NB4 (cell line): ENCODE measurements around the gene GFAP.

Experiments used
- MYC ChIP-seq: IDR thresholded peaks from 2 replicates; pipeline ENCODE4 v1.6.1; 2011; ENCODE audit warnings: low read depth, low read length
- POLR2A ChIP-seq: IDR thresholded peaks from 2 replicates; pipeline ENCODE4 v1.6.1; 2011; ENCODE audit warnings: mild to moderate bottlenecking; ENCODE audit not compliant: insufficient read length; ENCODE audit errors: extremely low read depth
- TF ChIP-seq, protein P1 (sequence below): IDR thresholded peaks from one replicate; pipeline ENCODE4 v1.5.1; 2012; ENCODE audit warnings: low read depth, low read length
- TF ChIP-seq, protein P2 (sequence below): IDR thresholded peaks from 2 replicates; pipeline ENCODE4 v1.6.1; 2011; ENCODE audit warnings: low read depth, low read length

DNA sequence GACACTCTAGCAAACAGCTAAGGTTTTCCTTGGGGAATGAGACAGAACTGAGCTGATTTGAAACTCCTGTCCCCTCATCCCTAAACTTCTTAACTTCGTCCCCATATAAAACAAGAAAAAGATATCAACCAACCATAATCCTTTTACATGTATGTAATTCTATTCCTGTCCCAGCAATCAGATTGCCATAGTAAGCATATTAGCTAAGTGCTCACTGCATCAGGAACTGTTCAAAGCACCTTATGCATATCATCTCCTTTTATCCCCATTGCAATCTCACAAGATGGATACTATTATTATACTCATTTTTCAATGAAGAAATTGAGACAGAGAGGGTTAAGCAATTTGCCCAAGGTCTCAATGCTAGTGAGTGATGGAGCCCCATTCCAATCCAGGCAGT is 25.5 kb upstream of the GFAP start:
- TF ChIP-seq POLR2A, result no peak
- TF ChIP-seq, protein P1, sequence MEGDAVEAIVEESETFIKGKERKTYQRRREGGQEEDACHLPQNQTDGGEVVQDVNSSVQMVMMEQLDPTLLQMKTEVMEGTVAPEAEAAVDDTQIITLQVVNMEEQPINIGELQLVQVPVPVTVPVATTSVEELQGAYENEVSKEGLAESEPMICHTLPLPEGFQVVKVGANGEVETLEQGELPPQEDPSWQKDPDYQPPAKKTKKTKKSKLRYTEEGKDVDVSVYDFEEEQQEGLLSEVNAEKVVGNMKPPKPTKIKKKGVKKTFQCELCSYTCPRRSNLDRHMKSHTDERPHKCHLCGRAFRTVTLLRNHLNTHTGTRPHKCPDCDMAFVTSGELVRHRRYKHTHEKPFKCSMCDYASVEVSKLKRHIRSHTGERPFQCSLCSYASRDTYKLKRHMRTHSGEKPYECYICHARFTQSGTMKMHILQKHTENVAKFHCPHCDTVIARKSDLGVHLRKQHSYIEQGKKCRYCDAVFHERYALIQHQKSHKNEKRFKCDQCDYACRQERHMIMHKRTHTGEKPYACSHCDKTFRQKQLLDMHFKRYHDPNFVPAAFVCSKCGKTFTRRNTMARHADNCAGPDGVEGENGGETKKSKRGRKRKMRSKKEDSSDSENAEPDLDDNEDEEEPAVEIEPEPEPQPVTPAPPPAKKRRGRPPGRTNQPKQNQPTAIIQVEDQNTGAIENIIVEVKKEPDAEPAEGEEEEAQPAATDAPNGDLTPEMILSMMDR, result no peak
- no peak for TF ChIP-seq MYC
- TF ChIP-seq, protein P2, sequence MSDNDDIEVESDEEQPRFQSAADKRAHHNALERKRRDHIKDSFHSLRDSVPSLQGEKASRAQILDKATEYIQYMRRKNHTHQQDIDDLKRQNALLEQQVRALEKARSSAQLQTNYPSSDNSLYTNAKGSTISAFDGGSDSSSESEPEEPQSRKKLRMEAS, result no peak
